ENCODE results near the gene VASH1. TPM values are rescaled to one million over a fixed set of nuclear protein-coding genes. Genes with fewer than 3 reads are reported as not detected.

The VASH1 gene
- total and polyA plus RNA-seq, 2 of the 13 experiments (the other 11 are each of a cell fraction or from before 2014, with no cell fraction given): 0.11 to 0.24 TPM

- no peak for TF ChIP-seq ZNF318 (CRISPR knock-in tag; IDR thresholded peaks at IDR 0.05)
- no peak for TF ChIP-seq MXD4 (CRISPR knock-in tag; IDR thresholded peaks at IDR 0.05)
- no peak for TF ChIP-seq ATF3 (CRISPR knock-in tag; IDR thresholded peaks at IDR 0.05)
- TF ChIP-seq JARID2 (CRISPR knock-in tag; IDR thresholded peaks at IDR 0.05; ENCODE audit: insufficient replicate concordance): no peak
- TF ChIP-seq ZNF747 (CRISPR knock-in tag; IDR thresholded peaks at IDR 0.05; ENCODE audit: borderline replicate concordance): no peak
- TF ChIP-seq ATF1 (CRISPR knock-in tag; IDR thresholded peaks at IDR 0.05): 0 out of 2 replicates have a peak, but pooled peaks have one; percentile 17
- TF ChIP-seq PRDM15 (CRISPR knock-in tag; IDR thresholded peaks at IDR 0.05): no peak
- no peak for TF ChIP-seq ZNF75D (CRISPR knock-in tag; IDR thresholded peaks at IDR 0.05; ENCODE audit: borderline replicate concordance)
- no peak for TF ChIP-seq SMC3 (IDR thresholded peaks at IDR 0.05; ENCODE audit: low read length)
- TF ChIP-seq TFDP1 (CRISPR knock-in tag; IDR thresholded peaks at IDR 0.05; ENCODE audit: borderline replicate concordance): no peak
- 0 out of 2 replicates have a peak, but pooled peaks have one; percentile 32 for TF ChIP-seq ARNTL (CRISPR knock-in tag; IDR thresholded peaks at IDR 0.05)
- TF ChIP-seq ZNF773 (CRISPR knock-in tag; IDR thresholded peaks at IDR 0.05; ENCODE audit: borderline replicate concordance): no peak
- TF ChIP-seq ZNF207 (IDR thresholded peaks at IDR 0.05; ENCODE audit: borderline replicate concordance): no peak
- peak; percentile 45; the same call in 1 of the 2 replicates for TF ChIP-seq RXRB (CRISPR knock-in tag; IDR thresholded peaks at IDR 0.05; ENCODE audit: borderline replicate concordance)
Observed at GRCh38 chr14:76829650-76830421, 68.6 kb downstream of the VASH1 start (continued).
